Gastroesophageal sphincter (tissue), 4 donors: ENCODE measurements around the gene NAB1. TPM values are rescaled to one million over a fixed set of nuclear protein-coding genes. Genes with fewer than 3 reads are reported as not detected.
A peak's percentile ranks its signal among the peaks of the same experiment; 100 is the strongest.

Experiments used
- ATAC-seq: fragments of 150-250 bp; one replicate; pipeline ENCODE4 v1.9.1; 2016; ENCODE audit warnings: mild to moderate bottlenecking, moderate library complexity
- H3K27ac ChIP-seq, 4 donors: fragments of 200-600 bp; sonication (generic) in 3 of 4; 1 replicate in 3 of 4; 2 replicates in 1 of 4; pipeline ENCODE4 v1.5.1; 2016 to 2019
- H3K27me3 ChIP-seq: fragments of 200-600 bp; sonication (generic); one replicate; pipeline ENCODE4 v1.5.1; 2019
- H3K36me3 ChIP-seq, 2 donors: fragments of 200-600 bp; sonication (generic); one replicate each; pipeline ENCODE4 v1.5.1; 2019; ENCODE audit warnings: control low read depth in 1 of 2
- H3K4me1 ChIP-seq, 3 donors: fragments of 200-600 bp; sonication (generic); 1 replicate in 2 of 3; 2 replicates in 1 of 3; pipeline ENCODE4 v1.5.1; 2016 to 2019; ENCODE audit warnings: control low read depth in 2 of 3
- H3K4me3 ChIP-seq, 2 donors: fragments of 200-600 bp; sonication (generic); one replicate each; pipeline ENCODE4 v1.5.1; 2019; ENCODE audit warnings: mild to moderate bottlenecking in 1 of 2, moderate library complexity in 1 of 2
- H3K9me3 ChIP-seq, 3 donors: fragments of 200-600 bp; sonication (generic); one replicate each; pipeline ENCODE4 v1.5.1; 2017 to 2019; ENCODE audit warnings: control low read depth in 2 of 3
- EP300 ChIP-seq: sonication (generic); formaldehyde crosslinking; IDR thresholded peaks from one replicate; pipeline ENCODE4 v1.6.1; 2017; ENCODE audit warnings: antibody characterized with exemption, mild to moderate bottlenecking
- POLR2A ChIP-seq, 2 donors: fragments of 450-650 bp; IDR thresholded peaks; one replicate each; pipeline ENCODE4 v1.6.1; 2017; ENCODE audit warnings: antibody characterized with exemption in 2 of 2, mild to moderate bottlenecking in 2 of 2, moderate library complexity in 1 of 2
- POLR2AphosphoS5 ChIP-seq: sonication (generic); formaldehyde crosslinking; IDR thresholded peaks from one replicate; pipeline ENCODE4 v1.6.1; 2017; ENCODE audit warnings: antibody characterized with exemption
- WGBS, 2 donors: methylation state at CpG; one replicate each; pipeline ENCODE4 v1.1.5; 2018; ENCODE audit warnings: low coverage in 1 of 2; 5-methylcytosine and 5-hydroxymethylcytosine counted together
- total RNA-seq, 4 donors: library from RNA; depleted of rRNA; stranded (reverse); fragments of >200 nt; gene quantifications; one replicate each; pipeline ENCODE4 v1.1.0, GENCODE V29; 2016
- TF ChIP-seq, protein P1 (sequence below), 4 experiments: fragments of 200-600 bp in 2 of 4; fragments of 450-650 bp in 2 of 4; sonication (generic) in 1 of 4; IDR thresholded peaks; one replicate each; pipeline ENCODE4 v1.5.1; 2017 to 2019; ENCODE audit warnings: antibody characterized with exemption in 4 of 4, mild to moderate bottlenecking in 2 of 4, moderate library complexity in 2 of 4

NAB1 gene
- total RNA-seq, 4 donors from 2014 or later: 50.9 to 98.5 (median 73.8) TPM

- Histone ChIP-seq H3K4me3 (no peak overlapping the region), H3K36me3 (peaks cover 0 to 28% of the 10 kb centered on the region in 2 donors), H3K9me3 (no peaks in the 10 kb centered on the region), H3K27me3 (no peaks in the 10 kb centered on the region), H3K4me1 (peaks cover 0 to 22% (median 0%) of the 10 kb centered on the region in 3 donors), H3K27ac (no peak overlapping the region)
- TF ChIP-seq, protein P1, sequence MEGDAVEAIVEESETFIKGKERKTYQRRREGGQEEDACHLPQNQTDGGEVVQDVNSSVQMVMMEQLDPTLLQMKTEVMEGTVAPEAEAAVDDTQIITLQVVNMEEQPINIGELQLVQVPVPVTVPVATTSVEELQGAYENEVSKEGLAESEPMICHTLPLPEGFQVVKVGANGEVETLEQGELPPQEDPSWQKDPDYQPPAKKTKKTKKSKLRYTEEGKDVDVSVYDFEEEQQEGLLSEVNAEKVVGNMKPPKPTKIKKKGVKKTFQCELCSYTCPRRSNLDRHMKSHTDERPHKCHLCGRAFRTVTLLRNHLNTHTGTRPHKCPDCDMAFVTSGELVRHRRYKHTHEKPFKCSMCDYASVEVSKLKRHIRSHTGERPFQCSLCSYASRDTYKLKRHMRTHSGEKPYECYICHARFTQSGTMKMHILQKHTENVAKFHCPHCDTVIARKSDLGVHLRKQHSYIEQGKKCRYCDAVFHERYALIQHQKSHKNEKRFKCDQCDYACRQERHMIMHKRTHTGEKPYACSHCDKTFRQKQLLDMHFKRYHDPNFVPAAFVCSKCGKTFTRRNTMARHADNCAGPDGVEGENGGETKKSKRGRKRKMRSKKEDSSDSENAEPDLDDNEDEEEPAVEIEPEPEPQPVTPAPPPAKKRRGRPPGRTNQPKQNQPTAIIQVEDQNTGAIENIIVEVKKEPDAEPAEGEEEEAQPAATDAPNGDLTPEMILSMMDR (IDR thresholded peaks at IDR 0.05): no peak
- TF ChIP-seq POLR2A (IDR thresholded peaks at IDR 0.05) (no peak), POLR2AphosphoS5 (no peak), EP300 (no peak)
- no peak for ATAC-seq
- WGBS, 2 donors: 60 to 68% methylated on average over 4 of the region's 4 CpGs
Measured at GRCh38 chr2:190677255-190677654, 28.4 kb downstream of the NAB1 start.

DNA sequence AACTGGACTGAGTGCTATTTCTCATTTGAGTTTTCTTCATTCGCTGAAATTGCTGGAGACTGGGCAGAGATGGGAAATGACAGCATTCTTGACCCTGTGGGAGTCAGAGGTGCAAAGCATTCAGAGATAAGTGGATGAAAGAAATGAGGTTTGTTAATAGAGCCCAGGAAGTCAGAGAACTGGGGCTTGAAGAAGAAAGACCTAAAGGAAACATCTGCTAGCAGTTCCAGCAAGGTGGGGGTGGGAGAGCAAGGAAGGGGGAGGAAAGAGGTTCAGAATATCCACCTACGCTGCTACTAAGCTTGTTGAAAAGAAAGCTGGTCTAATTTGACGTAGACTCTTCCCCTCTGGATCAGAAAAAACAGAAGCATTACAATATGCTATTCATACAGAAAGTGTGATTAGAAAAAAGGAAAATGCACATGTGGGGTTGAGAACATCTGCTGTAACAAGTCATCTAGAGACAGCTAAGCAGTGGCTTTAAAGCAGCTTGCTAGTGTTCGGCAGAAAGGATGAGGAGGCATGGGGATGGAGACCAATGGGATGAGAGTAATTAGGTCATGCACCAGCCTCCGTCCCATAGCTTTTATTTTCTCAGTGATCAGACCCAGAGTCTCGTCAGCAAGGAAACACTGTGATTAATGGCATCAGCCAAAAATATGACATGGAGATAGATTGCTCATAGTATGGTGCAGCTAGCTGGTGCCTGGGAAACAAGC lies 29.7 kb downstream of the NAB1 start:
- H3K4me3 ChIP-seq: no peak overlapping the region
- peaks cover 0 to 20% of the 10 kb centered on the region in 2 donors for H3K36me3 ChIP-seq
- ATAC-seq: no peak
- WGBS, 2 donors: 54 to 65% methylated on average over 3 to 6 of the region's 6 CpGs
- no peaks in the 10 kb centered on the region for H3K27me3 ChIP-seq
- TF ChIP-seq EP300 (no peak), POLR2A (IDR thresholded peaks at IDR 0.05) (no peak)
- peaks cover 0 to 25% (median 0%) of the 10 kb centered on the region in 3 donors for H3K4me1 ChIP-seq
- H3K9me3 ChIP-seq: no peaks in the 10 kb centered on the region
- H3K27ac ChIP-seq: no peak overlapping the region

- Histone ChIP-seq H3K36me3 (peaks cover 0 to 12% of the 10 kb centered on the region in 2 donors), H3K9me3 (no peaks in the 10 kb centered on the region), H3K4me3 (no peak overlapping the region), H3K4me1 (peaks cover 0 to 33% (median 0%) of the 10 kb centered on the region in 3 donors), H3K27ac (no peak overlapping the region), H3K27me3 (no peaks in the 10 kb centered on the region)
- 100% methylated on average over 1 of the region's 1 CpG for WGBS, 2 donors
- TF ChIP-seq POLR2A (IDR thresholded peaks at IDR 0.05) (no peak), EP300 (no peak), POLR2AphosphoS5 (no peak)
- TF ChIP-seq, protein P1 (IDR thresholded peaks at IDR 0.05): no peak
- no peak for ATAC-seq
Measured at GRCh38 chr2:190679391-190679790, 30.5 kb downstream of the NAB1 start.

DNA sequence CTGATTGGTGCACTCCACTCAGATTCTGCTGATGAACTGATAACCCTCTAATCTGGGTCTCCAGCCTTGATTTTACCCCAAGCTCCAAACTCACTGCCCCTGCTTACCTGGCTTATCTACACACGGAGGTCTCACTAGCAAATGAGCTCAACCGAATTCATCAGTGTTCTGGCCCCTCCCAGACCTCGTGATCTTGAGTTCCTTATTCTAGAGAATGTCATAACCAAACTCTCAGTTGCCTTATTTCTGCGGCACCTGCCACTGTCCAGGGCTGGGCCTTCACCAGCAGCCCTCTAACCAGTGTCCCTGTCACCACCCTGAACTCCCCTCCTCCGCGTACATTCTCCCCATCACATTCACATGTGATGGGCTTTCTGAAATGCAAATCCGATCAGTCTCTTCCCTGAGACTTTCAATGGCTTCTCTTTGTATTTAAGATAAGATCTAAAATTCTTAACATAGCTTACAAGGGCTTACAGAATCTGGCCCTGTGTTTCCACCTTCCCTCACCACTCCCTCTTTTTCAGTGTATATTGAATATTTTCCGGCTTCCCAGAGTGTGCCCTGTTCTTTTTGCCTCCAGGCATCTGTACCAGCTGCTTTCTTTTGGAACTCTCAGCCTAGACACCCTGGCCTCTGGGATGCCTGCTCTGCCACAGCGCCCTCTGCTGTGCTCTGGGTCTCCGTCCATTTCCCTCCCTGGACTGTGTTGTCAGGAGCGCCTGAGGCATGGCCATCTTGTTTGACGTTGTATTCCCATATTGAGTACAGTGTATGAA lies 31.1 kb downstream of the NAB1 start:
- no peaks in the 10 kb centered on the region for H3K9me3 ChIP-seq
- 78 to 81% methylated on average over 10 to 12 of the region's 12 CpGs for WGBS, 2 donors
- ATAC-seq: peak; percentile 71
- peaks cover 0 to 39% (median 0%) of the 10 kb centered on the region in 3 donors for H3K4me1 ChIP-seq
- H3K27ac ChIP-seq: no peak overlapping the region
- H3K4me3 ChIP-seq: no peak overlapping the region
- no peak for TF ChIP-seq EP300
- TF ChIP-seq, protein P1 (IDR thresholded peaks at IDR 0.05): peak; percentile 27 to 71 (median 48)
- peaks cover 0 to 7% of the 10 kb centered on the region in 2 donors for H3K36me3 ChIP-seq
- H3K27me3 ChIP-seq: no peaks in the 10 kb centered on the region

- no peaks in the 10 kb centered on the region for H3K9me3 ChIP-seq
- H3K27ac ChIP-seq: no peak overlapping the region
- peaks cover 0 to 2% of the 10 kb centered on the region in 2 donors for H3K36me3 ChIP-seq
- 79 to 84% methylated on average over 5 of the region's 5 CpGs for WGBS, 2 donors
- ATAC-seq: no peak
- no peaks in the 10 kb centered on the region for H3K27me3 ChIP-seq
- peaks cover 0 to 47% (median 2%) of the 10 kb centered on the region in 3 donors for H3K4me1 ChIP-seq
- no peak overlapping the region for H3K4me3 ChIP-seq
- TF ChIP-seq EP300 (no peak), POLR2A (IDR thresholded peaks at IDR 0.05) (no peak), POLR2AphosphoS5 (no peak)
- TF ChIP-seq, protein P1 (IDR thresholded peaks at IDR 0.05): no peak
Measured at GRCh38 chr2:190682168-190682567, 33.3 kb downstream of the NAB1 start.
